SHP77 (cell line): ENCODE data around the gene ZSWIM6.

Experiments used
- DNase-seq, 2 experiments: peaks; one replicate each; lab custom pipeline; 2025; lab: John Stamatoyannopoulos, UW

Gene ZSWIM6

DNA sequence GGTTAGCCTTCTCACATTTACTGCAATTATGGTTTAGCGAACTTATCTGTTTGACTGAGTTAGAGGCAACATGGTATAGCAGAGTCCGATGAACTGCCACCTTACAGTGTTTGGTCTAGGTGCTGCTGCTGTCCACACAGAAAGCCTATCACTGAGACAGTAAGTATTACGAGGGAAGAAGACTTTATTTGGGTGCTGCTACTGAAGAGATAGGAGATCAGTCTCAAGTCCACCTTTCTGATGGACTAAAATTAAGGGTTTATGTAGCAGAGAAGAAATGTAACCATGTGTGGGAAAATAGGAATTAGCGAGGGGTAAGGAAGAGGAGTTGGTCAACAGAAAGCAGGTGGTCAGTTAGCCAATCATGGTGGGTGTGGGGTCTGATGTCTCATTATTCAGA, 109.7 kb downstream of the ZSWIM6 start:
- no peak for DNase-seq

- no peak for DNase-seq
Observed at GRCh38 chr5:61447780-61448495, 115.9 kb downstream of the ZSWIM6 start.

DNA sequence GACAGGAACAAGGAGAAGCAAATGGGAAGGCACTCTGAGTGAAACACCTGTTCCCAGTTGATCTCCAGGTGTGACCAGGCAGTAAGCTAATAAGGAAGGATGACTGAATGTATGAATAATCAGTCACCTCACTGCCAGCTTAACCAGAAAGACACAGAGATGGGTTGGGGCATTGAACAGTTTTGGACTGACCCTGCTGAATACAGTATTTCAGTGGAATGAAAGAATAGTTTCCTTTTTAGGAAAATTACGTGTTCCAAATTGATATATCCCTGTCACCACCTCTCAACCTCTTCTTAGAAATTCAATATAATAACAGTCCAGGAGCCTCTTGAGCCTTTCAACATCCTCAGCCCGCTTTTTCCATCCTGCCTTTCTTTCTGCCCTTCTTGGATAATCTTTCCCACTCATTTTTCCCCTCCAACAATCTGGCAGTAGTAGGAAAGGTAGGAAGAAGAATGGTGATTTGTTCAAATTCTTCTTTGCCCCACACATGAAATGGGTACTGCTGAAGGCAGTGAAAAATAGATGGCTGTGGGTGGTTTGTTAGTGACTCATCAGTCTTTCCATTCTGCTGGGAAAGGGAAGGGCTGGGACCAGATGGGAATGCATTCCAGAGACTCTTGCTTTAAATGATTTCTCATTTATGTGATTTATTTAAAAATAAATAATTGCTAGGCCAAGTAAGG, 117.9 kb downstream of the ZSWIM6 start:
- peak in 1 of 2 experiments; percentile 4 for DNase-seq

DNA sequence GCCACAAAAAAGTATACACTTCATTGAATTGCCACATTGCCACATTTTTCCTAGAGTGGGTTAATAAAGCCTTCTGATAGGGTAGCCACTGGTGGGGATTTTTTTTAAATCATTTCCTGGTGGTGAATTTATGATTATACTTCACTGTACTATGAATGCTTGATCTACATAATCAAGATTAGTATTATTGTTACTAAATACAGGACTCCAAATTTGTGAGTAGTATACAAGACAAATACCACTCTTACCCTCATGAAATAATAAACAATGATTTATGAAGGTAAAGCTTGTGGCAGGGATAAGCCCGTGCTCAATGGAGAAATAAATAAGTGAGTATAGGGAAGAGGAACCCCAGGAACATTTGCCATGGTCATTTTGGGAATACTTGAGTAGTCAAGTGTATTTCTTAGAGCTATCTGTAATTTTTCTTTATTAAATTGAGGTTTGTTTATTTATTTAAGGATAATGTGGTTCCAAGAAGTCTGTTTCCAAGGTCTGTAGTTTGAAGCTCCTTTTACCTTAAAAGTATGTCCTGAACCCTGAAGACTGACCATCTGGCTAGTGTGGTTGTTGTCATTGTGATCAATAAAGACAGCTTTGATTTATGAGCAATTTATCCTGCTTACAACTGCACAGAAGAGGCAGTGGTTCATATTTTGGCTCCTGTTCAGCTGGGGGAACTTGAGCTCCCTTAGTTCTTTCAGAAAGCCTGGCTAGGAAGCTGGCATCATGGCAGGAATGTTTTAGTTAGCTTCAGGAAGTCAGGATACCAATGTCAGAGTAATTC, 118.6 kb downstream of the ZSWIM6 start:
- peak; percentile 63 for DNase-seq

GRCh38 chr5:61455179-61456006, 123.3 kb downstream of the ZSWIM6 start:
- no peak for DNase-seq

- no peak for DNase-seq
Observed at GRCh38 chr5:61460471-61460870, 128.4 kb downstream of the ZSWIM6 start.

DNA sequence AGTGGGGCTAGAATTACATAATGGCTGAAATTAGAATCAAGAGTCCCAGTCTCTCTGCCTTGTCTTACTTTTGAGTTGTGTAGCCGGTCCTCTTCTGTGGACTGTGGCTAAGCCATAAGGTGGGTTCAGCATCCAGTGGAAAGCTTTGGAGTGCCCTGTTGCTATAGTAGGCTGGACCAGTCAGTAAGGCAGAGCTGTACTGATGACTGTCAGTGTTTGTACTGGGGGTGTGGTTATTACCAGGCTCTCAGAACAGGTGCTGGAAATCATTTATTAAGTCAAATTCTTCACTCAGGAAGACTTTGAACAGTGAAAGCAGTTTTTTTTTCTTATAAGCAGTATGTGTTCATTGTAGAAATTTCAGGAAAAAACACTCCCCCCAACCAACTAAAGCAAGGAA, 129.4 kb downstream of the ZSWIM6 start:
- DNase-seq, result no peak

DNA sequence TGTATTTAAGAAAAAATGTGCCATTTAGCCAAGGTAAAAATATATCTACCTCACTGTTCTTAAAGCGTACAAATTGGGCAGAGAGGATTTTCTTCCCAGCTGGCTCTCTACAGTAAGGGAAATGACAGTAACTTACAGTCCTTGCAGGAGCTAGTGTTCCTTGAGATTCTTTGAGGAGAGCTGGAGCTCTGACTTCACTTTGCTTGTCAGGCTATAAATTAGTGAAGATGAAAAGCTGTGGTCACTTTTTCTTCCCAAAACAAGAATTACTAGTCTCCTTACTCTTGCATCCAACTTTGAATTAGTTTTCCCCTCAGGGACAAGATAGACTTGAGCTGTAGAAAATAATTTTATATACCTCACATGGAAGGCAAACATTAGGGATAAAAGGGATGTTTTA, 129.9 kb downstream of the ZSWIM6 start:
- DNase-seq, result no peak

- DNase-seq, result no peak
Observed at GRCh38 chr5:61463596-61463995, 131.5 kb downstream of the ZSWIM6 start.

GRCh38 chr5:61464512-61464911, 132.5 kb downstream of the ZSWIM6 start:
- no peak for DNase-seq

DNA sequence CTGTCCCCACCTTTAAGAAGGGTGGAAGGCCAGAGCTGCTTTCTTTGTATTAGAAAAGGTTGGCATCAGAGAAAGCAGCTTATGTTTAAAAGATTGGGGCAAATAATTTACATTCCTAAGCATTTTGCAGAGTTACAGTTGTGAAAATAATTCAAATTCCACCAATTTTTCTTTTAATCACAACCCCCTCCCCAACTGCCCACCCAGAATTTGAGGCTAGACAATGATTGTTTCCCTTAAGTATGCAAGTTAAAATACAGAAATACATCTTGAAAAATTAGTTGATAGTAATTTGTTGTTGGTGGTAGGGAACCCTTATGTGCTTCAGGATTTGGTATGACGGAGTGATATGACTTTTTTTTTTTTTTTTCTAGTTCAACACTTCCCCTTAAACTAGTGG, 133.0 kb downstream of the ZSWIM6 start:
- DNase-seq, result no peak

GRCh38 chr5:61465496-61465895, 133.4 kb downstream of the ZSWIM6 start:
- DNase-seq, result no peak

DNA sequence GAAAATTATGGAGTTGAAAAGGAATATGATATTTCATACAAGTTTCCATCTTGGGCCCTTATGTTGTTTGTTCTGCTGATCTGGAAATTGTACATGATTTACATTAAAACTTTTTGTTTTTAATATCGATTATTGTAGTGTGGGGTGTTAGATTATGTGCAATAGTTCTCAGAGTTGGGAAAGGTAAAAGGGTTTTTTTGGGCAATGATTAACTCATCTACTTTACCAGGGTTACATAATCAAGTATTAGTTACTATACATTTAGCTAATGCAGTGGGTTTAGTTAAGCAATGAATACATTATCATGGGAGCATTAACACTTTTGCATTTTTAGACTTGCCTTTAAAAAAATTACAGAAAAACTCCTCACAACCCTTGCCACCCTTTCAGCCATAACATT, 134.0 kb downstream of the ZSWIM6 start:
- DNase-seq, result no peak

DNA sequence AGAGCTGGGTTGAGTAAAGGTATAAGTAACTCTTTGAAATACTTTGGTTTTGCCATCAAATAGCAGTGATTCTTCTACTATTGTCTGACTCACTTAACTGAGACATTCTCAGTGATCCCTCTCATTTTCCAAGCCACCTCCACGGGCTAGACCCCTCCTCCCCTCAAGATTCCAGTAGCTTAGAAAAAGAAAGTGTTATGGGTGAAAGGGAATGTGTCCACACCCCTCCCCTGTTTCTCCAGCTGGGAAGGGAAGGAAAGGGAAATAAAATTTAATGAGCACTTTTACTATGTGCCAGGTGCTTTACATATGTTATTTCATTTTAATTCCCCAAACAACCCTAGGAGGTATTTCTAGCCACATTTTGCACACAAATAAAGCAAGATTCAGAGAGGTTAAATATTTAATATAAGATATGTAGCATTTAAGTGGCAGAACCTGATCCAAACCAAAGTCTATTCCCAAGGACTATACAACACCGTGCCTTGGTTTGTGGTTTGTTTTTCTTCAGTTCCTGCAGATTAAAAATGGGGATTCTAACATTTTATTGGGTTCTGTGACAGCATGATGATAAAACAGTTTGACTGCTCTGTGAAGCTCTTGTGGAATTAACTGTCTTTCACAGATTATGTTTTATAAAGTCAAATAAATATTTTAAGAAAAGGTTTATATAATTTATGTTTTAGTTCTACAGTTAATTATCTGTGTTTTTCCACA, 135.9 kb downstream of the ZSWIM6 start:
- no peak for DNase-seq

DNA sequence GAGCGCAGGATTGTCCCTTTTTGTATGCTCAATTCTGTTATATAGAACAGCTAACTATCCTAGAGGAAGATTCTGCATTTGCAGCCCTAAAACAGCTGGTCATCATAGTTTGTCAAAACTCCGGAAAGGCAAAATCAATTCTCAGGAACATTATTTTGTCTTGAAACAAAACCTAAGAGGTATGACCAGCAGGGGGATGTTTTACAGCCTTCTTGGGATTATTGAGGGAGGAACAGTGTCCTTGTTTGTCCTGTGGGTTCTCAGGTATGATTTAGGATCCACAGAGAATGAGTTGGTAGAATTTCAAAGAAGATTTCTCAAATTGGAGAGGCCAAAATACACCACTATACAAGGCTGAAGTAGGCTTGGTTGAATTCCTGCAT, 136.4 kb downstream of the ZSWIM6 start:
- no peak for DNase-seq

- no peak for DNase-seq
Observed at GRCh38 chr5:61471352-61471751, 139.3 kb downstream of the ZSWIM6 start.

- peak; percentile 22 to 42 for DNase-seq
Observed at GRCh38 chr5:61472172-61472958, 140.3 kb downstream of the ZSWIM6 start.

DNA sequence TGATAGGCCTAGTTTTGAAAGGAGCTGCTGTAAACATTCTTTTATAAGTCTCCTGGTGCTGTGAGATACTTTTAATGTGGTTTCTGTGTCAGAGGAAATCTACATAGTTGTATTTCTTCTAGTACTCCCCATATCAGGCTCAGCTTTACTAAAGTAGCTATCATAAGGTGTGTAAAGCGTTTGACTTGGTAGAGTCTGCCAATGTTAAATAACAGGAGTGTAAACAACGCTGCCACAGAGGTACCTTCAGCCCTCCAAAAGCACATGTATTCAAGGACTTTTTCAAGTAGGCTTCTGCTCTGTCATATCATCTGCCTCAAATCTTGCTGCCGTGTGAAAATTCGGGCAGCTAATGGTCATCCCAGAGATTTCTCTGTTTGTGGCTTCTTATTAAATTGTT, 142.7 kb downstream of the ZSWIM6 start:
- DNase-seq, result no peak

DNA sequence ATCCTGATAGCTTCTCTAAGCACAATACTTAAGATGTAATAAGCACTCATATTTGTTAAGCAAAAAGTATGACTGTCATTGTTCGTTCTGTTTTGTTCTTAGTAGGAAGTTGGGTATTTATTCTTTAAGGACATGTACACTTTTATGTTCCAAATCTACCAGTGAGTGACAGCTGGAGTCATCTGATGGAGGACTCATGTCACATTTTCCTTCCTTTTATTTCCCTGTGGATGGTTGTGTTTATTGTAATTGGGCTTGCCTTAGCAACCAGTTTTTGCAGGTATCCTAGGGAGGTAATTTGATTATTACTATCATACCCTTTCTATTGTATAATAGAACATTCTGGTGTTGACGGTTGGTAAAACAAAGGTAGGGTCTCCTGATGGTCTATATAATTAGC, 145.7 kb downstream of the ZSWIM6 start:
- no peak for DNase-seq

DNA sequence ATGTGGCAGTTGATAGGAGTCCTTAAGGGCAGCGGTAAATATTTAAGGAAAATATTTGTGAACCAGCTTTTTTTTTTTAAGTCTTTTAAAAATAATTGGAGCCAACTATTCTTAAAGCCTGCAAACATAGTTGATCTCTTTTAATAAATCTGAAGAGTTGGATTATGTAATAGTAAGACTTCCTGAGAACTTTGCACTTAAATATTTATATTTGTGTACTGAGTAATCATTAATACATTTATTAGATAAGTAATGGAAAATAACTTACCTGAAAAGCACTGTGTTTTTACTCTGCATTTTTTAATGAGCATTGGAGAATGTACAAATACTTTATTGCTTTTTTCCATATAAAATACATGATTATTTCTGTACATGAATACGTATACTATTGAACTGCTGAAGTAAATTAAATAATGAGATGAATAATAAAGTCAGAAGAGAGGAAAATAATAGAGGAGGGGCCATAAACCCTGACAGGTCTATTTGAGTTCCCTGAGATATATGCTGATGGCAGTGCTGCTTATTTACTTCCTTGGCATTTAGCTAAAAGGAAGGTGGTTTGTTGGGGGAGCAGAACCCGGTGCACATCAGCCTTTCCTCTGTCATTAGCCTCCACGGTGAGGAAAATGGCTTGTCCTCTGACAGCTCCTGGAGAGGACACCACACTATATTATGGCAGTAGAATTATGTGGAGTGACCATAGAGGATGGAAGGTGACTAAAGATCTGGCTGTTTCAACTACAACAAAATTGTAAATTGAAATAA, 148.0 kb downstream of the ZSWIM6 start:
- DNase-seq, result no peak
